CD4-positive, alpha-beta T cell treated with Interleukin-15 for 1 hour (primary cell): ENCODE measurements around the gene FAF1.
"Not testable (repeated sequence)": the region's sequence is repeated elsewhere in the genome, so short reads cannot be mapped to it uniquely, and the experiment has no call there.

Experiments
- DNase-seq: peaks from one replicate; pipeline ENCODE4 v3.0.0-alpha.2; 2020

Gene FAF1

DNA sequence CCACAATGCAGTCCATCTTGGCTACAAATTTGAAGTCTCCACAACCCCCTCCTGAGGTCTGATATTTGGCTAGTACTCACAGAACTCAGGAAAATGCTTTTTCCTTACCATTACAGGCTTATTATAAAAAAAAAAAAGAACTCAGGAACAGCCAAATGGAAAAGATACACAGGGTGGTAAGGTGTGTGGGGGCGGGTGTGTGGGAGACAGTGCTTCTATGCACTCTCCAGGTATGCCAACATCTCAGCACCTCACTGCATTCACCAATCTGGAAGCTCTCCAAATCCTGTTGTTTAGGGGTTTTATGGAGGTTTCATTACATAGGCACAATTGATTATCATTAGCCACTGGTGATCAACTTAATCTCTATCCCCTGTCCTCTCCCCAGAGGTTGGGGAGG is 126.9 kb downstream of the FAF1 start:
- DNase-seq, result no peak

DNA sequence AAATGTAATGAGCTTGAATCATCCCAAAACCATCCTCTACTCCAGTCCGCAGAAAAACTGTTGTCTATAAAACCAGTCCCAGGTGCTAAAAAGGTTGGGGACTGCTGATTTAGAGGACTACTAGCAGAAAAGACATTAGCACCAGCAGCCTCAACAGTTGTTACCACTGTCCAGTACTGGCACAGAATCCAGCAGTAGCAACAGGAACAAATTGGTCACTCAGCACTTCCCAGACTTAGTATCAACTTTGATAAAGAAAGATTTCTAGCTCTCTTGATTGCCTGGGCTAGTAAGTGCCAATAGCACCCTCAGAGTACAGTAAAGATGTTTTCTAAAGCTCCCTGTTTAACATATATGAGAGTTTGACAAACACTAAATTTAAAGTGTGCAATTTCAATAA is 127.9 kb downstream of the FAF1 start:
- DNase-seq, result no peak

- no peak for DNase-seq
These were observed 128.6 kb downstream of the FAF1 start for GRCh38 chr1:50831300-50832061.

- no peak for DNase-seq
These were observed 129.4 kb downstream of the FAF1 start for GRCh38 chr1:50830621-50831020.

DNA sequence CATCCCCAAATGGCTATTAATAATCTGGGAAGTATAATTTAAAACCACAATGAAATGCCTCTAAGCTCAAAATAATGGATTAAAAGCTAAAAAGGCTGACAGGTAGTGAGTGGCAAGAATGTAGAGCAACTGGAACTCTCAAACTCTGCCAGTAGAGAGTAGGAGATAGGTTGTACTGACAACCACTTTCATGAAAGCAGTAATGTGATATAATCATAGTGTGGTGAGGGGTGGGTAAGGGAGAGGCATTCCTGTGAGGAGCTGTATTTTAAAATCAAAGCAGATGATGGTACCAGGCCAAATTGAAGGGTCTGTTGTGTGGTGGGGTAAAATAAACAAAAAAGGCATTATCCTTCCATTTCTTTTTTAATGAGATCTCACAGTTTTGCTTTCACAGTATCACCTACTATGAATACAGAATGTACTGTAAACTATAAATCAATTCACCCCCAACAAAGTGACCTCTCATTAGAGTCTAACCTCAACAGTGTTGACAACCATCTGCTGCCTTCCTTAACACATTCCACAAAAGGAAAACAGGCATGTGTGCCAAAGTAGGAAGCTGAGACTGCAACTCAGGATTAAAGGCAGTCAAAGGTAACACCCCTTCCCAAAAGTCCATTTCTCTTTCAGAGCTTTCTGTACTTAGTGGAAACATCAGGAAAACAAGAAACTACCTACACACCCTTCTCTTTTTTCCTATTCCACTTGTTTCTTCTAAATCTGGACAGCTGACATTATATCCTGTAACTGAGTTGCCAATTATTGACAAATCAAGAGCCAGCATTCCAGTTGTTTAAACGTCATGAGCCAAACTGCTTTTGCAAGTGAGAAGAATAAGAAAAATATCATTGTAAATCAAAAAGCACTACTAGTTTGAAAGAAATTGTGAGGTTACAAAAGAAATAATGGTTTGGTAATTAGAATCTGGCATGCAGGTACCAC is 130.8 kb downstream of the FAF1 start:
- DNase-seq, result no peak

GRCh38 chr1:50827546-50827945 is 132.5 kb downstream of the FAF1 start:
- no peak for DNase-seq

DNA sequence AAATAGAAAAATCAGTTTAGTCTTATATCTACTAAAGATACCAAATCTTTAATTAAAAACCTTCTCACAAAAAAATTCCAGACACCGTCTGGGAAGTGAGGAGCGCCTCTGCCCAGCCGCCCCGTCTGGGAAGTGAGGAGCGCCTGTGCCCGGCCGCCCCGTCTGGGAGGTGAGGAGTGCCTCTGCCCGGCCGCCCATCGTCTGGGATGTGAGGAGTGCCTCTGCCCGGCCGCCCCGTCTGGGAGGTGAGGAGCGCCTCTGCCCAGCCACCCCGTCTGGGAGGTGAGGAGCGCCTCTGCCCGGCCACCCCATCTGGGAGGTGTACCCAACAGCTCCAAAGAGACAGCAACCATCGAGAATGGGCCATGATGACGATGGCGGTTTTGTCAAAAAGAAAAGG is 133.3 kb downstream of the FAF1 start:
- not testable (repeated sequence) for DNase-seq

GRCh38 chr1:50822035-50822776 is 137.9 kb downstream of the FAF1 start:
- no peak for DNase-seq

DNA sequence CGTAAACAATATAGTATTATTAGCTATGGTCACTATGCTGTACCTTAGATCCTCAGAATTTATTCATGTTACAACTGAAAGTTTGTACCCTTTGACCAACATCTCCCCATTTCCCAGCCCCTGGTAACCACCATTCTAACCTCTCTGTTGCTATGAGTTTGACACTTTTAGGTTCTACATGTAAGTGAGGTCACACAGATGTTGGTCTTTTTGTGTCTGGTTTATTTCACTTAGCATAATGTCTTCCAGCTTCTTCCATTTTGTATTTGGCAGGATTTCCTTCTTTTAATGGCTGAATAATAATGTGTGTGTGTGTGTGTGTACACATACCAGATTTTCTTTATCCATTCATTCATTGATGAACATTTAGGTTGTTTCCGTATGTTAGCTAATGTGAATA is 139.5 kb downstream of the FAF1 start:
- DNase-seq, result no peak

GRCh38 chr1:50812346-50812745 is 147.7 kb downstream of the FAF1 start:
- DNase-seq, result no peak

- DNase-seq, result no peak
These were observed 151.8 kb downstream of the FAF1 start for GRCh38 chr1:50808296-50808695.

DNA sequence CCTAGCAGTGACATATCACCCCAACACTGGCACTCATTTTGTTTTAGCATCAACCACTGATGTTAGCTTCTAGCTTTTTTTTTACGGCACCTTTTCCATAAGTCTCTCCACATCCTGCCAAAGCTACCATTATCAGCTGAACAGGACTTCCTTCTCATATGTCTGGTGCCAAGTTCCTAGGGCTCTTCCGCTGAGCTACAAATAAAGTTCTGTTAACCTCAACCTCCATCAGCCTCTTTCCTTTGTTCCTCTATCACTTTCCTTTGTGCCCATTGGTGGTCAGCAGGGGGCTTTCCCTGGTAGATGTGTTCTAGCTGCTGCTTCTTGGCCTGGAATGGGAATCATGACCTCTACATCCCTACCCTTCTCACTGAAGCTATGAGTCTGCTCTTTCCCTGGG is 163.8 kb downstream of the FAF1 start:
- no peak for DNase-seq

- DNase-seq, result no peak
These were observed 166.5 kb downstream of the FAF1 start for GRCh38 chr1:50793521-50793920.

DNA sequence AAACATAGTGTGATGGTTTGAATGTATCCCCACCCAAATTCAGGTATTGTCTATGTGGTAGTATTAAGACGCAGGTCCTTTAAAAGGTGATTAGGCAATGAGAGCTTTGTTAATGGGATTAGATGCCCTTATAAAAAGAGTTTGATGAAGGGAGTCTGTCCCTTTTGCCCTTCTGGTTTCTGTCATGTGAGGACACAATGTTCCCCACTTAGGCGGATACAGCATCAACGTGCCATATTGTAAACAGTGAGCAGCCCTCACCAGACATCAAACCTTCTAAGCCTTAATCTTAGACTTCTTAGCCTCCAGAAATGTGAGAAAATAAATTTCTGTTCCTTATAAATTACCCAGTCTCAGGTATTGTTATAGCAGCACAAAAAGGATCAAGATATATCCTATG is 172.8 kb downstream of the FAF1 start:
- DNase-seq, result no peak

DNA sequence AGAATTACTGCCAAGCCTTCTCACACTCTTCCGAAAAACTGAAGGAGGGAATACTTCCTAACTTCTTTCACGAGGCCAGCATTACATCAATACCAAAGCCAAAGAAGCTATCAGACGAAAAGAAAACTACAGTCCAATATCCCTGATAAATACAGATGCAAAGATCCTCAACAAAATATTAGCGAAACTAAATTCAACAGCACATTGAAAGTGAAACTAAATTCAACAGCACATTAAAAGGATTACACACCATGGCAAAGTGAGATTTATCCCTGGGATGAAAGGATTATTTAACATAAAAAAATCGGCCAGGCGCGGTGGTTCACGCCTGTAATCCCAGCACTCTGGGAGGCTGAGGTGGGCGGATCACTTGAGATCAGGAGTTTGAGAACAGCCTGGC is 176.8 kb downstream of the FAF1 start:
- DNase-seq, result no peak

DNA sequence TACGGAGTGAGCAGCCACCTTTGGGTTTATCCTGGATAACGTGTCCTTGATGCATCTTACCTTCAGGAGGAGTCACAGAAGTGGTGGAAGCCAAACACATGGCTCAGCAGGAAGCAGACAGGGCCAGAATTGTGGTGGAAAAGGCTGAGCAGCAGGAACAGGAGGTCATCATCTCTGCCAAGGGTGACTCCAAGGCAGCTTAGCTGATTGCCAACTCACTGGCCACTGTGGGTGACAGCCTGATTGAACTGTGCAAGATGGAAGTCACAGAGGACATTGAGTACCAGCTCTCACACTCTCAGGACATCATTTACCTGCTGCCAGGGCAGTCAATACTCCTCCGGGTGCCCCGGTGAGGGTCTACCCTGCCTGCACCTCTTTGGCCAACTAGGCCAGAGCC is 179.3 kb downstream of the FAF1 start:
- no peak for DNase-seq

DNA sequence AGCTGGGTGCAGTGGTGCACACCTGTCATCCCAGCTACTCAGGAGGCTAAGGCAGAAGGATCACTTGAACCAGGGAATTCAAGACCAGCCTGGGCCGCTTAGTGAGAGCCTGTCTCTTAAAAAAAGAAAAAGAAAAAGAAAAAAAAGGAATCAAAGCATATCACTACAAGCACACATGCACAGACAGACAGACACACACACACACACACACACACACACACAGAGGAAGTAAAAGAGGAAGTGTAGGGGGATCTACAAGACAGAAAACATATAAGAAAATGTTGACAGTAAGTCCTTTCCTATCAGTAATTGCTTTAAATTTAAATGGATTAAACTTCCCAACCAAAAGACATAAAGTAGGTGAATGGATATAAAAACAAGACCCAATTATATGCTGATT is 180.3 kb downstream of the FAF1 start:
- DNase-seq, result peak; percentile 23

DNA sequence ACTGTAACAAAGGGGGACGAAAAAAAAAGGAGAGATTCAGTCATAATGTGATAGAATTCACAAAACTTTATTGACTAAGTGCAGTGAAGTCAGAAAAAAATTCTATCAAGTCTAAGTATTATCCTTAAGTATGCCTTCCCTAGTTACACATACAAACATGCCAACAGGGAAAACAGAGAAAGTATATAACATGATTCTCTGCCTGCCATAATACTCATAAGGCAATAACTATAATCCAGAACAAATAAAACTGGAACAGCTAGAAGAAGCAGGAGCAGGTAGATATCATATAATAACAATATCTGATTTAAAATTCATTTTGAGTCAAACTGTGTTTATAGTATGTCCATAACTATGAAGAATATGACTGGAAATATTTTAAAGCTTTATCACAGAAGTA is 184.3 kb downstream of the FAF1 start:
- no peak for DNase-seq

GRCh38 chr1:50774759-50775351 is 185.2 kb downstream of the FAF1 start:
- DNase-seq, result no peak

GRCh38 chr1:50766688-50767087 is 193.4 kb downstream of the FAF1 start:
- no peak for DNase-seq

DNA sequence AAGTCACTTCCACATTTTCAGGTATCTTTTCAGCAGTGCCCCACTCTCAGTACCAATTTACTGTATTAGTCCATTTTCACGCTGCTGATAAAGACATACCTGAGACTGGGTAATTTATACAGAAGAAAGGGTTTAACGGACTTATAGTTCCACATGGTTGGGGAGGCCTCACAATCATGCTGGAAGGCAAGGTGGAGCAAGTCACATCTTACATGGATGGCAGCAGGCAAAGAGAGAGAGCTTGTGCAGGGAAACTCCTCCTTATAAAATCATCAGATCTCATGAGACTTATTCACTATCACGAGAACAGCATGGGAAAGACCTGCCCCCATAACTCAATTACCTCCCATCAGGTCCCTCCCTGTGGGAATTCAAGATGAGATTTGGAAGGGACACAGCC is 203.5 kb downstream of the FAF1 start:
- not testable (repeated sequence) for DNase-seq

DNA sequence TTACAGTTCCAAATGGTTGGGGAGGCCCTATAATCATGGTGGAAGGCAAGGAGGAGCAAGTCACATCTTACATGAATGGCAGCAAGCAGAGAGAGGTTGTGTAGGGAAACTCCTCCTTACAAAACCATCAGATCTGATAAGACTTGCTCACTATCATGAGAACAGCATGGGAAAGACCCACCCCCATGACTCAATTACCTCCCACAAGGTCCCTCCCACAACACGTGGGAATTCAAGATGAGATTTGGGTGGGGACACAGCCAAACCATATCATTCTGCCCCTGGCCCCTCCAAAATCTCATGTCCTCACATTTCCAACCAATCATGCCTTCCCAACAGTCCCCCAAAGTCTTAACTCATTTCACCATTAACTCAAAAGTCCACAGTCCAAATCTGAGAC is 205.3 kb downstream of the FAF1 start:
- DNase-seq, result not testable (repeated sequence)

GRCh38 chr1:50750021-50750619 is 209.9 kb downstream of the FAF1 start:
- DNase-seq, result no peak
